OCI-LY3 (cell line): ENCODE data around the gene USP32.
"Not testable (repeated sequence)": the region's sequence is repeated elsewhere in the genome, so short reads cannot be mapped to it uniquely, and the experiment has no call there.

Experiments
- EZH2phosphoT487 ChIP-seq: fragments of 200-600 bp; shearing (Covaris generic); IDR thresholded peaks from 2 replicates; pipeline ENCODE4 v1.6.1; 2018; ENCODE audit warnings: antibody characterized with exemption, mixed run types, low read depth
- TF ChIP-seq, protein P1 (sequence below): fragments of 200-600, 300-600 bp; sonication (generic); IDR thresholded peaks from 2 replicates; pipeline ENCODE4 v1.5.1; 2014; ENCODE audit warnings: antibody characterized with exemption, low read length, low read depth

DNA sequence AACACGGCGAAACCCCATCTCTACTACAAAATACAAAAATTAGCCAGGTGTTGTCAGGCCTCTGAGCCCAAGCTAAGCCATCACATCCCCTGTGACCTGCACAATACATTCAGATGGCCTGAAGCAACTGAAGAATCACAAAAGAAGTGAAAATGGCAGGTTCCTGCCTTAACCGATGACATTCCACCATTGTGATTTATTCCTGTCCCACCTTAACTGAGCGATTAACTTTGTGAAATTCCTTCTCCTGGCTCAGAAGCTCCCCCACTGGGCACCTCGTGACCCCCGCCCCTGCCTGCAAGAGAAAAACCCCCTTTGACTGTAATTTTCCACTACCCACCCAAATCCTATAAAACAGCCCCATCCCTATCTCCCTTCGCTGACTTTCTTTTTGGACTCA lies 7.0 kb downstream of the USP32 start:
- TF ChIP-seq, protein P1, sequence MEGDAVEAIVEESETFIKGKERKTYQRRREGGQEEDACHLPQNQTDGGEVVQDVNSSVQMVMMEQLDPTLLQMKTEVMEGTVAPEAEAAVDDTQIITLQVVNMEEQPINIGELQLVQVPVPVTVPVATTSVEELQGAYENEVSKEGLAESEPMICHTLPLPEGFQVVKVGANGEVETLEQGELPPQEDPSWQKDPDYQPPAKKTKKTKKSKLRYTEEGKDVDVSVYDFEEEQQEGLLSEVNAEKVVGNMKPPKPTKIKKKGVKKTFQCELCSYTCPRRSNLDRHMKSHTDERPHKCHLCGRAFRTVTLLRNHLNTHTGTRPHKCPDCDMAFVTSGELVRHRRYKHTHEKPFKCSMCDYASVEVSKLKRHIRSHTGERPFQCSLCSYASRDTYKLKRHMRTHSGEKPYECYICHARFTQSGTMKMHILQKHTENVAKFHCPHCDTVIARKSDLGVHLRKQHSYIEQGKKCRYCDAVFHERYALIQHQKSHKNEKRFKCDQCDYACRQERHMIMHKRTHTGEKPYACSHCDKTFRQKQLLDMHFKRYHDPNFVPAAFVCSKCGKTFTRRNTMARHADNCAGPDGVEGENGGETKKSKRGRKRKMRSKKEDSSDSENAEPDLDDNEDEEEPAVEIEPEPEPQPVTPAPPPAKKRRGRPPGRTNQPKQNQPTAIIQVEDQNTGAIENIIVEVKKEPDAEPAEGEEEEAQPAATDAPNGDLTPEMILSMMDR, result not testable (repeated sequence)
- TF ChIP-seq EZH2phosphoT487, result not testable (repeated sequence)
